ENCODE results near the gene PNLIPRP3. TPM values are rescaled to one million over a fixed set of nuclear protein-coding genes. Genes with fewer than 3 reads are reported as not detected.

The PNLIPRP3 gene
- total and polyA plus RNA-seq, 9 of the 15 experiments (the other 6 are each of a cell fraction or from before 2014, with no cell fraction given), result not detected

DNA sequence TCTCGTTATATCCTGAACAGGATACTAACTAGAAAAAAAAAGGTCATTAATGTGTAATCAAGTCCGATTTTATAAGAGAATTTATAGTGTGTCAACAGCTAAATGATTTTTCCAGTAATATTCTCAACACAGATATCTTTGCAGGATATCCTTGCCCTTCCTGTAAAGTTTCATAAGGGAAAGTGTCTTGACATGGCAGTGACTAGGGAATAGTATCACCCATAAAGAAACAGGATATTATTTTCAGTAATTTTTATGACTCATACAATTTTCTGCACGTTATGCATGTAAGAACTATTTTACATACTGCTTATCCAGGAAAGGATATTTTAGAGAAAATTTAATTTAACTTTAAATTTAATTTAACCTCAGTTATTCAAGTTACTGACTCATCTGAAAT, 98.6 kb downstream of the PNLIPRP3 start:
- WGBS (ENCODE audit: insufficient coverage, low coverage, missing lambda C conversion rate), result 0% methylated on average over 3 of the region's 3 CpGs
- no peaks in the 10 kb centered on the region for H3K9me3 ChIP-seq (replicated peaks; ENCODE audit: control insufficient read depth, insufficient read depth, low read depth, low read length)
- no TSS peak for BruUV-seq (replicated peaks)
- H3K27me3 ChIP-seq (ENCODE audit: control insufficient read depth in 2 of 2, insufficient read depth in 2 of 2, low read length in 2 of 2), result no peaks in the 10 kb centered on the region
- no peak for ATAC-seq
- no peak for DNase-seq (ENCODE audit: extremely low read depth in 1 of 4, low spot score in 3 of 4)
- no peaks in the 10 kb centered on the region for H3K36me3 ChIP-seq (ENCODE audit: control insufficient read depth, insufficient read depth, low read length)
- CTCF ChIA-PET (ENCODE audit: low intra/inter-chr PET ratio), result no interaction called here
- no peaks in the 10 kb centered on the region for H3K4me1 ChIP-seq (replicated peaks in 1 of 2; ENCODE audit: control insufficient read depth in 2 of 2, insufficient read depth in 2 of 2, low read length in 2 of 2)
- H3K4me2 ChIP-seq (ENCODE audit: insufficient read depth, low read length), result no peak overlapping the region
- H3K79me2 ChIP-seq (ENCODE audit: control insufficient read depth, insufficient read depth, low read length), result no peaks in the 10 kb centered on the region
- no peak overlapping the region for H3K4me3 ChIP-seq
- H3K9ac ChIP-seq (ENCODE audit: insufficient read depth in 1 of 2, low read depth in 2 of 2, low read length in 2 of 2), result no peak overlapping the region
- no peaks in the 10 kb centered on the region for H4K20me1 ChIP-seq (replicated peaks; ENCODE audit: control insufficient read depth, insufficient read depth, low read length)
- no peak overlapping the region for H2AFZ ChIP-seq (ENCODE audit: low read depth, low read length)
- TF ChIP-seq ZNF407 (IDR thresholded peaks at IDR 0.05; ENCODE audit: low read depth) (no peak), MLX (CRISPR knock-in tag; conservative IDR thresholded peaks at IDR 0.05) (no peak), HDAC3 (IDR thresholded peaks at IDR 0.05; ENCODE audit: borderline replicate concordance, partially characterized antibody) (no peak), CBX8 (IDR thresholded peaks at IDR 0.05; ENCODE audit: borderline replicate concordance, extremely low read depth, low read depth, low read length, poor library complexity, severe bottlenecking) (no peak), TCFL5 (CRISPR knock-in tag; conservative IDR thresholded peaks at IDR 0.05) (no peak), MAFK (IDR thresholded peaks at IDR 0.05; ENCODE audit: low read length) (no peak), XRCC4 (IDR thresholded peaks at IDR 0.05; ENCODE audit: extremely low read depth, insufficient read depth, insufficient read length) (no peak), MCM5 (IDR thresholded peaks at IDR 0.05; ENCODE audit: low read depth) (no peak)
- TF ChIP-seq, protein P1, sequence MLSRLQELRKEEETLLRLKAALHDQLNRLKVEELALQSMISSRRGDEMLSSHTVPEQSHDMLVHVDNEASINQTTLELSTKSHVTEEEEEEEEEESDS (CRISPR knock-in tag; IDR thresholded peaks at IDR 0.05), result no peak
- H3K27ac ChIP-seq (ENCODE audit: extremely low read depth, low read depth, low read length), result no peak overlapping the region
- POLR2A ChIA-PET, result no interaction called here
- H3K9me1 ChIP-seq (ENCODE audit: control insufficient read depth, insufficient read depth, low read length), result no peaks in the 10 kb centered on the region
- in situ Hi-C loops (cut with MboI), result no loop called here
- intact Hi-C loops (cut with micrococcal nuclease), result no loop called here
- FAIRE-seq, result no peak

All from K562 (cell line).